GM19193 (cell line): ENCODE data around the gene NCR3LG1.

Source experiments
- POLR2A ChIP-seq: IDR thresholded peaks from 4 replicates; pipeline ENCODE4 v1.6.1; 2011; ENCODE audit not compliant: insufficient read depth, insufficient read length; ENCODE audit errors: extremely low read depth

NCR3LG1 gene, protein sequence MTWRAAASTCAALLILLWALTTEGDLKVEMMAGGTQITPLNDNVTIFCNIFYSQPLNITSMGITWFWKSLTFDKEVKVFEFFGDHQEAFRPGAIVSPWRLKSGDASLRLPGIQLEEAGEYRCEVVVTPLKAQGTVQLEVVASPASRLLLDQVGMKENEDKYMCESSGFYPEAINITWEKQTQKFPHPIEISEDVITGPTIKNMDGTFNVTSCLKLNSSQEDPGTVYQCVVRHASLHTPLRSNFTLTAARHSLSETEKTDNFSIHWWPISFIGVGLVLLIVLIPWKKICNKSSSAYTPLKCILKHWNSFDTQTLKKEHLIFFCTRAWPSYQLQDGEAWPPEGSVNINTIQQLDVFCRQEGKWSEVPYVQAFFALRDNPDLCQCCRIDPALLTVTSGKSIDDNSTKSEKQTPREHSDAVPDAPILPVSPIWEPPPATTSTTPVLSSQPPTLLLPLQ

DNA sequence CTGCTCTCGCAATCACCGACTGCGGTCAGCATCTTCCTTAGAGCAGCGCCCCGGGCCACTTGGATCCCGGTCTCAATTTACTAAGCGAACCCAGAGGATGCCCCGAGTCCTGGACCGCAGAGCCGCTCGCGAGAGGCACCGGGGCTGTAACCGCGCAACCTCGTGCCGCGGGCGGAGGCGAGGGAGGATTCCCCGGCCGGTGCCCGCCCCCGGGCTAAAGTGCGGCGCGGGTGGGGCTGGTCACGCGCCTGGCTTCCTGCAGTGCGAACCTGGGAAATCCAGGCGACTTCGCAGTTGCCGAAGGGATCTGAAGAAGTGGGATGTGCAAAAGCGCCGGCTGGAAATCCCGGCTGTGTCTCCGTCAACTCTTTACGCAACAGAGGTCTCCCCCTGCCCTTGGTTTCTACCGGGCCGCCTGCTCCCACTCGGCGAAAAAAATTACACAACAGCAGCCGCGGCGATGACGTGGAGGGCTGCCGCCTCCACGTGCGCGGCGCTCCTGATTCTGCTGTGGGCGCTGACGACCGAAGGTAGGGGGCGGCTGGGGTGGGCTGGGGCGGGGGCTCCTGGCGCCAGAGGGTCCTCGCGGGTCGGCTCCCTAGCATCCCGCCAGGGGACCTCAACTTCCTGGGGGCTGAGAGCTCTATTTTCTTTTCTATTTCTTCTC is at the start of gene NCR3LG1:
NCR3LG1 (plus strand) TSS at position 291 of the 667 bp plus-strand sequence; CDS start at position 461, 170 bp downstream.
- TF ChIP-seq POLR2A = no peak

DNA sequence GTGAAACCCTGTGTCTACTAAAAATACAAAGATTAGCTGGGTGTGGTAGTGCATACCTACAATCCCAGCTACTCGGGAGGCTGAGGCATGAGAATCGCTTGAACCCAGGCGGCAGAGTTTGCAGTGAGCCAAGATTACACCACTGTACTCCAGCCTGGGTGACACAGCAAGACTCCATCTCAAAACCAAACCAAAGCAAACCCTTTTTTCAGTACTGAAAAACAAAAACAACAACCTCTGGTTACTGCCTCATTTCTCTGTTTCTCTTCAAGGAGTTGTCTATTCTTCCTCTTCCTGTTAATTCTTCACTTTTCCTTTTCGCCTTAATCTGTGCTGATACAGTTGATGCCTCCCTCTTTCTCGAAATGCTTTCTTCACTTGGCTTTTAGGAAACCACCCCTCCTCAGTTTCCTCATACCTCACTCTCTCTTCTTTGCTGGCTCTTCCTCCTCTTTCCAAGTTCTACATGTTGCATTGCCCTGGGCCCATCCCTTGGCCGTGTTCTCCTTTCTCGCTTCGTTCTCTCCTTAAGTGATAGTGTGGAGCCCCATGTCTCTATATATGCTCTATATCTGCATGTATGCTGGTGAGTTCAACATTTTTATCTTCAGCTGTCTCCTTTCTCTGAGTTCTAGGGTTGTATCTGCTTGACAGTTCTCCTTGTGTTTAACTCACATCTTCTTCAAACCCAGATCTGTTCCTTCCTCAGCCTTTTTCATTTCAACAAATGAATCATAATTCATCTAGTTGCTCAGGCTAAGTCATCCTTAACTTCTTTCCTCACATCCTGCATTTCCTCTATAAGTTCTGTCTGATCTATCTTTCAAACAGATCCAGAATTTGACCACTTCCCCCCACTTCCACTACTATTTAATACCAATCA is 38.0 kb upstream of the NCR3LG1 start:
- TF ChIP-seq POLR2A = no peak

DNA sequence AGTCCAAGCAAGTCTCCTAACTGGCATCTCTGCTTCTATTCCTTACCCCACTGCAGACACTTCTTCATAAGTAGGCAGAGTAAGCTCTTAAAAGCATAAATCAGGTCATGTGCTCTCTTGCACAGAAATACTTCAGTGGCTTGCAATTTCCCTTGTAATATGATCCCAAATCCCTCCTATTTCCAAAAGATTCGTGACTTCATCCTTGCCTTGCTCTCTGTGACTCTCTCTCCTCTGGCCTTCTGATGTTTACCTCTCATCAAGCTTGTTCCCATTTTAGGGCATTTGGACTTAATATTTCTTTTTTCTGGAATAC is 37.4 kb upstream of the NCR3LG1 start:
- no peak for TF ChIP-seq POLR2A

DNA sequence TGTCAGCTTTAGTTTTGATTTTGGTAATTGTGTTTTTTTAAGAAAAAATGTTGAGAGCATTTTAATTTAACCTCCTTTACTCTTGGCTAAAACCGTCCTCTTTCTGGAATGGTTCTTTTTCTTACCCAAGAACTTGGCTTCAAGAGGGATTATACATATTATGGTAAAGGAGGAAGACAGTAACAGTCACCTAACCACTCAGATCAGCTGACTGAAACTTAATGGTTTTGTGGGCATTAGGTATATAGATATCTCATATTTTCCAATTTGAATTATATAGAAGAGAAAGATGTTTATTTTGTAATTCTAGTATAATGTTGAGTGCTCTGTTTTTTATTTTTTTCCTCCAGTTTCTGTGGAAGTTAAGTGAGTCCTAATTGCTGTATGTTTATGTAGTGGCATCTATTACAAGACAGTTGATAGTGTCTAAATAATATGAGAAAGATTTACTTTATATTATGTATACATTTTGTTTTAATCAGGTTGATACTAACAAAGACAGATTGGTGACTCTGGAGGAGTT is 36.6 kb upstream of the NCR3LG1 start:
- no peak for TF ChIP-seq POLR2A

DNA sequence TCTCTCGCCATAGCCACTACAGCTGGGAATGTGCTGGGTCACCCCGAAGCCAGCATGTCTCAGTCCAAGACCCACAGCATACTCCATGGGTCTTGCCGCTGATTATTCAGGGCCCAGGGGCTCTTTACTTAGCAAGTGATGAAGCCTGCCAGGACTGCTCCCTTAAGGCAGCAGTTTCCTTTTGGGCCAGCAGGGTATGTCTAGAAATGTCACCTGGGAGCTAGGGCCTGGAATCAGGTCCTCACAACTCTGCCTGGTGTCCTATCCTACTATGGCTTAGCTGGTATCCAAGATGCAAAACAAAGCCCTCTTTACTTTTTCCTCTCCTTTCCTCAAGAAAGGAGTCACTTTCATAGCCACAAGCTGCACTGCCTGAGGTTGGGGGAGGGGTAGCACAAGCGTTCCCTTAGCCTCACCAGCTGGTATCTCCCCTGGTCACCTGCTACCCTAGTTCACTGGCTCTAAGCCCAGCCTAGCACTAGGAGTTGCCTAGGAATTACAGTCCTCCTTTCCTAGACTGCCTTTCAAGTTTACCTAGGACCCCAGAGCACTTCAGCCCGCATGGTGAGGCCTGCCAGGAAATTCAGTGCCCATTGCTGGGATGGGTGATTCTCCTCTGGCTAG is 22.6 kb upstream of the NCR3LG1 start:
- TF ChIP-seq POLR2A = no peak

DNA sequence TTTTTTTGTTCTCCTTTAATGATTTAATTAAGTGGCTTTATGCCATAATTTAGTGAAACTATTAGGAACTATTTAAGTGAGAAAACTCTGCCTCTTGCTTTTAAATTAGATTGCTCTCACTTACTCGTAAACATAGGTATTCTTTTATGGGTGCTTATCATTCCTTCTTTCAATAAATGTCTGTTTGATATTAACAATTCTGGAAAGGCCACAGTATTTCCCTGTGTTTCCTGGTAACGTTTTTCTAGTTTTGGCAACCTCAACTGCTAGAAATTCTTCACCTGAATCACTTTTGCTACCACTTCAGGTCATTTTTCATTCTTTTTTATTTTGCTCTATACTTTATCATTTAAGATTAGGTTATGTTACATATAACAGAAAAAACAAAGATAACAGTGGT is 19.9 kb upstream of the NCR3LG1 start:
- TF ChIP-seq POLR2A = no peak

DNA sequence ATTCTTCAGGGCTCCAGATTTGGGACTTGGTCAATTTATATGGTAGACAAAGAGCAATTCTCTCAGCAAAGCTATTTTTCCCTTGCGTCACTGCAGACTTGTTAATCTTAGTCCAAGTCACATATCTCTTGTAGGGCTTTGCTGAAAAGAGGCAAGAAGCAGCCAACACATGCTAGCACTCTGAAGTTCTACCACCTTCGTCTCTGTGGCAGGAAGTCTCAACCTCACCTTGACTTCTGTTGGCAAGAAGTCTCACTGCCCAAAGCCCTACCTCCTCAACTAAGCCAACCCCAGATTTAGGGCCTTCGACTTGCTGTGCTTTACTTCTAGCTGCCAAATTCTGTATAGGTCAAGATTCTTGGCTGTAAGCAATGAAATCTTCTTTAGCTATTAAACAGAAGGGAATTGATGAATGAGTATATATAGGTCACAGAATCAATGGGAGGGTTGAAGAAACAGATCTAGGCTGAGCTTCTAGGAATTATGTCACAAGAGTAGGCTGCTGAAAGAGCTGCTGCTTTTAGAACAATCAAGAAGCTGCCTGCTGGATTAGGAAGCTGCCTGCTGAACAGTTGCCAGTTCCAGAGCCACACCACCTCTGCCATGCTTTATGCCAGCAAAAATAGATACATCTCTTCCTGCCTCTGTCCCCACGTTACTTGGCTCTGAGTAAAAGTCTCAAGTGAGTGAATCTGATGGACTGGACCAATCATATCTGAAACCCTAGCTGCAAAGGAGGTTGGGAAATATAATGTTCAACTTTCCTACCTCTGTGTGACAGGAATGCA is 17.6 kb upstream of the NCR3LG1 start:
- no peak for TF ChIP-seq POLR2A

DNA sequence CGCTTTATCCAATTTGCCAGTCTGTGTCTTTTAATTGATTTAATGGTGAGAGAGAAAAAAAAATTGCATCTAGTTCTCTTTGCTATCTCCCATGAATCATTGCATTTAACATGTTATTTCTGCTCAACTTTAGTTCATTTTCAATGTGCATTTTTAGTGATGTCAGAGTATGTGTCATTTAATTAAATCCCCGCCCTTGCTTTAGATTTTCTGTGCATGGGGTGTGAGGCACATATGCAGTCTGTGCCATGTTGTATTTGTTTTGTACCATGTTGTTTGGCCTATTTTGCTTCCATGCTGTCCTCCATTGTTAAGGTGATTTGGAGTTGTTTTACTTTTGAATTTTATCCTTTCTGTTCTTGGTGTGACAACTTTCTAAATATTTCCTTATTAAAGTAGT is 8.3 kb upstream of the NCR3LG1 start:
- no peak for TF ChIP-seq POLR2A

DNA sequence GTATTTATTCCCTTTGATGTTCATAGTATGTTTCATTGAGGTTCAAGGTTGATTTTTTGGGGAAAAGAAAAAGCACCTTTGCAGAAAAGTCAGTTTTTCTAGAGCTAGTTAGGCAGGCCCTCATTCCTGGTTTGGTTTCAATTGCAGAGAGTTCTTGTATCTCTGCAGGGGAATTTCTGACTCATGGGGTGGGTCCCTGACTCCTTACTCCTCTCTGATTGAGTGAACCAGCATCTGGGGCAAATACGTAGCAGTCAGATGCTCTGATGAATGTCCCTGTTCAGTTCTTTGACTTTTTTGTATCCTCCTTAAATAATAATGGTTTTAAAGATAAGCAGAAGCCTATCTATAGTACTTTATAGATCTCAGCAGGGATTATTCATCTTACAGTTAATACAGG is 7.7 kb upstream of the NCR3LG1 start:
- no peak for TF ChIP-seq POLR2A

DNA sequence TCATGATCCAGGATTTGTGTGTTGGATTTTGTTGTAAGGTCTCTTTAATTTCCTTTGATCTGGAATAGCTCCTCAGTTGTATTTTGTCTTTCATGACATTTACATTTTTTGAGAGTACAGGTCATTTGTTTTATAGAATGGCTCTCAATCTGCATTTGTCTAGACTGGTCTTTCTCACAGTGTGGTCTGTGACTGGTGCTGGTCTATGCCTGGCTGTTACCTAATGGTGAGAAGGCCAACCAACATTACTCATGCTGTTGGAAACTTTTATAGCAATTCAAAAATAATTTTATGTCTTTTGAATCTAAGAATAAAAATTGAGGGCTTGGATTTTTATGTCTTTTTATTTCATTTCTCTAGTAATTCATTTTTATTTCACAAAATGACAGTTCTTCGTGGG is 3.9 kb upstream of the NCR3LG1 start:
- no peak for TF ChIP-seq POLR2A

DNA sequence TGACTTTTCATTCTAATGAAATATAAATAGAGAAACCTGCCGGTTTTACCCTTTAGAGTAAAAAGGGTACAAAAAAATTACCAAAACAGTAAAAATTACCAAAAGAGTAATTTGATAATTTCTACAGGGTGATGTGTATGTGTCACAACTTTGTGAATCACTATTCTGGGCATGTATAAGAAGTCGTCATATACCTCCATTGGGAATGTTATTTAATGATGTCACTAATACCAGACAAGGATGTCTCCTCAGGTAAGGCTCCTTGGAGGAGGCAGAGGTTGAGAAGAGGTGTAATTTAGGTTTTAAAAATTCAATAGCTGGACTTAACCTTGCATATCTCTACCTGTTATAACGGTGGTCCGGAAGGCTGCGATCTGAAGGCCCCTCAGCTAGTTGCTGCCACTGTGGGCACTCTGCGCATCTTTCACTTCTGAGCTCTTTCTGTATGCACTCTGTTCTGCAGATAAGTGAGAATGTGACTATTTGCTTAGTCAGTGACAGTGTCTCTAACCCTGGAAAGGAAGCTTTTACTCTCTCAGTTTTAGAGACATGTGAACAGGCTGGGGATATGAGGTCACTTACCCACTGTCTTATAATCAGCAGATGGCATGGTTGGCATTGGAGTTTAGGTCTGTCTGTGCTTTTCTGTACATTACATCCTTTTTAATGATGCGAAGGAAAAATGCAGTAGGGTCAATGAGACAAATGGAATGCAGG is 987 bp upstream of the NCR3LG1 start:
- no peak for TF ChIP-seq POLR2A

DNA sequence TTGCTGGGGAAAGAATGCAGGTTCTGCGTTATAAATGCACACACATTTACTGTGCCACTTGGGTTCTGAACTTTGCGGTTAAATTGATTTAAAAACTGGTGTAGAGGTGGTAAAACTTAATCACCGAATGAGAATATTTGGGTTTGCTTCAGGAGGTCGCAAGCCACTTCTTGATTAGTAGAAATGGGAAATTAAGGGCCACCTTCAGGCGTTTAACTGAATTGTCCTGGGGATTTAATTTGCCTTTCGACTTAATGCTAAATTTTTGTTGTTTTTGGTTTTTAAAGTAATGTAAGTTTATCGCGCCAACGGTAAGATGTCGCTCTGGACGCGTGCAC is 459 bp upstream of the NCR3LG1 start:
- TF ChIP-seq POLR2A = no peak

DNA sequence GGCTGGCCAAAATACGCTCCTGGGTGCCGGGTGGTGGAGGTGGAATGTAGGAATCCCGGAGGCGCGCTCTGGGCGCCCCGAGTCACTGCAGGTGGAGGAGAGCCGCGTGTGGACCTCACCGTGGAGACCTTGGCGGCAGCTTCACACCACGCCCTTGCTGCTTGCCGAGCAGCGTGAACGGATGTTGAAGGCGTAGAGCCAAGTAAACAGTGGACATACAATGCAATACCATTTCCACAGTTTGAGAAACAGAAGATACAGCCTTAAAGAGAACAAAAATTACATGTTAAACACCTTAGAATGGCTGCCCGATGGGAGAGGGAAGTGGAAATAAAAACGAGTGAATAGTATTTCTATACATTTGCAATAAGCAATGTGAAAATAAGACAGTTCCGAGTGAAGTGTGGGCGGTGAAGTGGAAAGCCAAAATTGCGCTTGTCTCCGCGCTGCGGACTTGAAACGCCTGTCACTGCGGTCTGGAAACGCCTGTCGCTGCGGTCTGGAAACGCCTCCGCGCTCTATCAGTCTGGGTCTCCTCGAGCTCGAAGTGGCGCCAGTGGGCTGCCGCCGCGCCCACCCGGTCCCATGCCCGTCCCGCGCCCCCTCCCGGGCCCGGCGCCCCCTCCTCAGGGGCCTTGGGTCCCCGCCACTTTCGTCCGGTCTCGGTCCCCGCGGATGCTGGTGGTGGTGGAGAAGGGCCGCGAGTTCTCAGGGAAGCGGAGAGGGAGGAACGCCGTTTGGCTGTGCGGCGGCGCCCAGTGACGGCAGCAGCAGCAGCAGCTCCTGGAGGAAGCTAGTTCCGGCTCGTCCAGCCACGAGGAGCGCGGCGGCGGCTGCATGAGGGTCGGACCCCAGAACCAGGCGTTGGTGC is 1.6 kb downstream of the NCR3LG1 start:
- TF ChIP-seq POLR2A = no peak
